DOHH2 (cell line): ENCODE data around the gene SCUBE2.

ENCODE experiments used
- H3F3A ChIP-seq: fragments of 200-600 bp; sonication (generic), shearing (Covaris generic); 2 replicates; pipeline ENCODE4 v1.6.0; 2016; ENCODE audit warnings: antibody characterized with exemption, mild to moderate bottlenecking; ENCODE audit not compliant: control insufficient read depth, insufficient read depth
- H3K27ac ChIP-seq: fragments of 200-600 bp; sonication (generic); 2 replicates; pipeline ENCODE4 v1.5.1; 2014; ENCODE audit warnings: low read depth, mild to moderate bottlenecking, low read length, moderate library complexity
- H3K27me3 ChIP-seq: fragments of 200-600 bp; sonication (generic); 2 replicates; pipeline ENCODE4 v1.6.1; 2014; ENCODE audit warnings: mild to moderate bottlenecking, low read length, mixed read lengths; ENCODE audit not compliant: control insufficient read depth
- H3K36me3 ChIP-seq: fragments of 200-600 bp; sonication (generic); 2 replicates; pipeline ENCODE4 v1.6.1; 2014; ENCODE audit warnings: mild to moderate bottlenecking, low read length, moderate library complexity, mixed read lengths; ENCODE audit not compliant: control insufficient read depth
- H3K4me1 ChIP-seq: fragments of 200-600 bp; sonication (generic); 2 replicates; pipeline ENCODE4 v1.6.1; 2014; ENCODE audit warnings: mild to moderate bottlenecking, low read length, mixed read lengths; ENCODE audit not compliant: control insufficient read depth
- H3K4me2 ChIP-seq: fragments of 200-600 bp; sonication (generic); 2 replicates; pipeline ENCODE4 v1.6.0; 2014; ENCODE audit warnings: mild to moderate bottlenecking, low read length, moderate library complexity
- H3K4me3 ChIP-seq: fragments of 200-600 bp; sonication (generic); 2 replicates; pipeline ENCODE4 v1.5.1; 2014; ENCODE audit warnings: mild to moderate bottlenecking, low read length, mixed read lengths
- H3K79me2 ChIP-seq: fragments of 200-600 bp; sonication (generic); 2 replicates; pipeline ENCODE4 v1.6.1; 2014; ENCODE audit warnings: mild to moderate bottlenecking, low read length, mixed read lengths; ENCODE audit not compliant: control insufficient read depth
- H3K9me2 ChIP-seq: fragments of 200-600 bp; sonication (generic); replicated peaks from 2 replicates; pipeline ENCODE4 v1.6.1; 2014; ENCODE audit warnings: mild to moderate bottlenecking, low read length, mixed read lengths; ENCODE audit not compliant: control insufficient read depth
- H3K9me3 ChIP-seq: fragments of 200-600 bp; sonication (generic); 2 replicates; pipeline ENCODE4 v1.6.1; 2014; ENCODE audit warnings: antibody characterized with exemption, low read length, mixed read lengths; ENCODE audit not compliant: control insufficient read depth, insufficient read depth
- H4K20me1 ChIP-seq: fragments of 200-600 bp; sonication (generic); 2 replicates; pipeline ENCODE4 v1.6.0; 2014; ENCODE audit warnings: low read depth, mild to moderate bottlenecking, antibody characterized with exemption, low read length, moderate library complexity; ENCODE audit not compliant: control insufficient read depth, insufficient read depth
- CTCF ChIP-seq: fragments of 200-600 bp; sonication (generic); IDR thresholded peaks from one replicate; pipeline ENCODE4 v1.5.1; 2014; ENCODE audit warnings: antibody characterized with exemption, mild to moderate bottlenecking, low read depth, low read length; ENCODE audit not compliant: poor library complexity, severe bottlenecking
- EZH2phosphoT487 ChIP-seq: fragments of 200-600 bp; sonication (generic); IDR thresholded peaks from 2 replicates; pipeline ENCODE4 v1.6.1; 2017; ENCODE audit warnings: borderline replicate concordance, mild to moderate bottlenecking, antibody characterized with exemption, low read length, moderate library complexity, mixed read lengths

SCUBE2 gene

DNA sequence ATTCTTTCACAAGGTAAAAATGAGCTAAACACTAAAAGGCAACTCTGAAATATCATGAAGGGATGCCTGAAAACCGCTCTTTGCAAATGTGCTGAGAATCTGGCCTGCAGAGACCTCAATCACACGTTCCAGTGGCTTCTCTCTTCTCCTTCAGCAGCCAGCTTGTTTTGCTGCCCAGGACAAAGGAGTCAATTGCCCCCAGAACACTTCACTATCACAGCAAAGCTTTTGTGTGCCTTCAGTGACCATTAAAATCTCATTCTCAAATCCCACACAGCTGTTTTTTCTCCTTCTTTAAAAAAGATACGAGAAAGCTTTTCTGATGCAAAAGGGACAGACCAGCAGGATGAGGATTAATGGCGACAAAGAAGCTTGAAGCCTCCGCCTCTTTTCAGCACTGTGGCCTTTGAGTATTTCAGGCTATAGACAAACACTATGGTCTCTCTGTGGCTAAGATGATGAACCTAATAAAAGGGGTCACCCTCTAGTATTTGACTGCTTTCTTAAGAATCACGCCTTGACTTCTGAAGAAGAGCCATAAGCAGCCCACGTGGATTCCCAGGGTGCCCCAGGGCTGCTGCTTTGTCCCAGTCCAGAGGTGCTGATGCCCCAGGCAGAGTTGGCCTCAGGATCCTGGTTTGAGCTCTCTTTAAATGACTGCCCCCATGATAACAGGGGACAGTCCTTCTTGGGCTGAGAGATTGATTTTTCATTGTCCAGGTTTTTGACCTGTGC is 54.2 kb downstream of the SCUBE2 start:
- Histone ChIP-seq H3K9me3 (no peaks in the 10 kb centered on the region), H3K27me3 (peaks cover 28% of the 10 kb centered on the region), H3K4me1 (no peaks in the 10 kb centered on the region), H4K20me1 (no peaks in the 10 kb centered on the region), H3F3A (no peaks in the 10 kb centered on the region), H3K4me2 (no peak overlapping the region), H3K9me2 (no peaks in the 10 kb centered on the region), H3K79me2 (no peaks in the 10 kb centered on the region), H3K27ac (no peak overlapping the region), H3K36me3 (no peaks in the 10 kb centered on the region), H3K4me3 (no peak overlapping the region)
- TF ChIP-seq CTCF: no peak
- no peak for TF ChIP-seq EZH2phosphoT487

GRCh38 chr11:9030601-9031000 is 60.8 kb downstream of the SCUBE2 start:
- Histone ChIP-seq H3K4me1 (no peaks in the 10 kb centered on the region), H3K9me2 (no peaks in the 10 kb centered on the region), H3K9me3 (no peaks in the 10 kb centered on the region), H3K36me3 (no peaks in the 10 kb centered on the region), H3K4me3 (no peak overlapping the region), H3F3A (no peaks in the 10 kb centered on the region), H3K79me2 (no peaks in the 10 kb centered on the region), H3K4me2 (no peak overlapping the region), H3K27ac (no peak overlapping the region), H4K20me1 (no peaks in the 10 kb centered on the region), H3K27me3 (peaks cover 5% of the 10 kb centered on the region; the same call in 1 of the 2 replicates)
- TF ChIP-seq EZH2phosphoT487 (no peak), CTCF (no peak)

GRCh38 chr11:9029422-9029821 is 62.0 kb downstream of the SCUBE2 start:
- H3K4me2 ChIP-seq: no peak overlapping the region
- H3K9me2 ChIP-seq: no peaks in the 10 kb centered on the region
- no peaks in the 10 kb centered on the region for H3K9me3 ChIP-seq
- no peak overlapping the region for H3K27ac ChIP-seq
- no peaks in the 10 kb centered on the region for H3K79me2 ChIP-seq
- no peaks in the 10 kb centered on the region for H3F3A ChIP-seq
- no peaks in the 10 kb centered on the region for H4K20me1 ChIP-seq
- no peak for TF ChIP-seq CTCF
- no peak for TF ChIP-seq EZH2phosphoT487
- H3K36me3 ChIP-seq: no peaks in the 10 kb centered on the region
- H3K4me1 ChIP-seq: no peaks in the 10 kb centered on the region
- H3K4me3 ChIP-seq: no peak overlapping the region
- H3K27me3 ChIP-seq: peaks cover 5% of the 10 kb centered on the region; the same call in 1 of the 2 replicates
